CD4-positive, alpha-beta T cell (primary cell): ENCODE measurements around the gene QPCT. TPM values are rescaled to one million over a fixed set of nuclear protein-coding genes. Genes with fewer than 3 reads are reported as not detected.

Experiments used
- ATAC-seq: fragments of 200-7000 bp; cut with Tn5 transposase; one replicate; pipeline ENCODE4 v1.10.0; 2022; ENCODE audit warnings: mild to moderate bottlenecking; ENCODE audit not compliant: poor library complexity
- CTCF ChIA-PET: fragments of 350-600 bp; sonication (Branson Sonifier 250); formaldehyde crosslinking; loops from one replicate; lab custom pipeline; 2021; ENCODE audit warnings: antibody characterized with exemption, inconsistent platforms; lab: Charles Lee
- POLR2A ChIA-PET: fragments of 350-600 bp; sonication (Branson Sonifier 250); formaldehyde crosslinking; loops from one replicate; lab custom pipeline; 2021; ENCODE audit warnings: antibody characterized with exemption, inconsistent platforms; lab: Charles Lee
- DNase-seq, 14 experiments: peaks; one replicate each; pipeline ENCODE4 v3.0.0-alpha.2; 2013 to 2020; ENCODE audit warnings: mixed read lengths in 2 of 14
- H3K27ac ChIP-seq, 2 donors: one replicate each; pipeline versions ENCODE4 v1.5.1 to v1.7.0; 2013; ENCODE audit warnings: low read length in 2 of 2, low read depth in 1 of 2, mild to moderate bottlenecking in 1 of 2
- H3K27me3 ChIP-seq, 2 experiments: 1 replicate in 1 of 2; 2 replicates in 1 of 2; pipeline versions ENCODE4 v1.6.1 to v1.7.0; 2013; ENCODE audit warnings: low read length in 2 of 2, control low read depth in 1 of 2, mild to moderate bottlenecking in 1 of 2, moderate library complexity in 1 of 2; ENCODE audit not compliant: insufficient read depth in 2 of 2, control insufficient read depth in 1 of 2
- H3K36me3 ChIP-seq: one replicate; pipeline ENCODE4 v1.6.1; 2013; ENCODE audit warnings: low read length, control low read depth; ENCODE audit not compliant: insufficient read depth
- H3K4me1 ChIP-seq: one replicate; pipeline ENCODE4 v1.6.1; 2013; ENCODE audit warnings: low read length, control low read depth; ENCODE audit not compliant: insufficient read depth
- H3K4me3 ChIP-seq: one replicate; pipeline ENCODE4 v1.5.1; 2013; ENCODE audit warnings: mild to moderate bottlenecking, low read length, moderate library complexity
- H3K9me3 ChIP-seq, 2 experiments: 1 replicate in 1 of 2; 2 replicates in 1 of 2; pipeline versions ENCODE4 v1.6.1 to v1.7.0; 2013; ENCODE audit warnings: low read length in 2 of 2, mild to moderate bottlenecking in 2 of 2, control low read depth in 1 of 2, moderate library complexity in 1 of 2; ENCODE audit not compliant: control insufficient read depth in 1 of 2, insufficient read depth in 1 of 2
- H3K27ac Mint-ChIP-seq: one replicate; pipeline ENCODE4 v1.8.0; 2020; ENCODE audit warnings: mixed read lengths
- H3K27me3 Mint-ChIP-seq: one replicate; pipeline ENCODE4 v1.8.0; 2021; ENCODE audit warnings: mixed read lengths
- H3K36me3 Mint-ChIP-seq: one replicate; pipeline ENCODE4 v1.8.0; 2021; ENCODE audit warnings: low read depth, mixed read lengths
- H3K4me1 Mint-ChIP-seq: one replicate; pipeline ENCODE4 v1.8.0; 2021; ENCODE audit warnings: low read depth, mixed read lengths
- H3K4me3 Mint-ChIP-seq: one replicate; pipeline ENCODE4 v1.8.0; 2020; ENCODE audit warnings: mild to moderate bottlenecking, mixed read lengths
- H3K9me3 Mint-ChIP-seq: one replicate; pipeline ENCODE4 v1.8.0; 2020; ENCODE audit warnings: mixed read lengths
- CTCF ChIP-seq: fragments of 200-600 bp; IDR thresholded peaks from one replicate; pipeline ENCODE4 v1.8.0; 2022; ENCODE audit warnings: antibody characterized with exemption, mild to moderate bottlenecking
- intact Hi-C, 2 experiments: fragments of 100-400 bp; cut with DNase I in 1 of 2; cut with micrococcal nuclease in 1 of 2; formaldehyde crosslinking; loops; one replicate each; pipeline versions ENCODE4 v1.15.1 to v1.9.0; 2023 to 2025; cut with DNase I, micrococcal nuclease
- total RNA-seq, 174 experiments: library from RNA in 2 of 174; stranded (reverse) in 2 of 174; gene quantifications; one replicate each; pipeline ENCODE4 v1.2.3 and lab custom pipeline; 2021 to 2026

Gene QPCT
- total RNA-seq, 2 experiments from 2014 or later = 0.53 to 0.71 TPM

GRCh38 chr2:37340637-37341036, 3.8 kb upstream of the QPCT start:
- TF ChIP-seq CTCF = no peak
- DNase-seq (no peak), ATAC-seq (no peak)
- Mint-ChIP-seq H3K27me3 (peaks cover 4% of the 10 kb centered on the region), H3K4me3 (no peak overlapping the region), H3K9me3 (no peaks in the 10 kb centered on the region), H3K27ac (no peak overlapping the region), H3K4me1 (peaks cover 19% of the 10 kb centered on the region), H3K36me3 (no peaks in the 10 kb centered on the region)
- peaks cover 14% of the 10 kb centered on the region for H3K4me1 ChIP-seq
- H3K27me3 ChIP-seq = no peaks in the 10 kb centered on the region
- ChIA-PET CTCF (interaction anchor here (1.3 to 1.4 kb wide), 3 partner anchors 10 to 20 kb away, joined by 3 to 5 read pairs (median 5); no protein-coding TSS in a partner anchor), POLR2A (interaction anchor here (0.6 kb wide), 1 partner anchor 31 kb away, joined by 3 read pairs; no protein-coding TSS in a partner anchor)
- H3K4me3 ChIP-seq = no peak overlapping the region
- no peaks in the 10 kb centered on the region for H3K9me3 ChIP-seq
- no peak overlapping the region for H3K27ac ChIP-seq
- intact Hi-C loops = no loop called here
- H3K36me3 ChIP-seq = no peaks in the 10 kb centered on the region

GRCh38 chr2:37342591-37343220, 1.7 kb upstream of the QPCT start:
- H3K4me1 ChIP-seq = peaks cover 14% of the 10 kb centered on the region
- Mint-ChIP-seq H3K9me3 (no peaks in the 10 kb centered on the region), H3K27ac (no peak overlapping the region), H3K27me3 (peaks cover 13% of the 10 kb centered on the region), H3K4me3 (peak overlapping the region; percentile 9), H3K4me1 (peaks cover 23% of the 10 kb centered on the region), H3K36me3 (no peaks in the 10 kb centered on the region)
- ATAC-seq (no peak), DNase-seq (no peak)
- intact Hi-C loops = no loop called here
- H3K9me3 ChIP-seq = no peaks in the 10 kb centered on the region
- no peak overlapping the region for H3K4me3 ChIP-seq
- H3K27me3 ChIP-seq = no peaks in the 10 kb centered on the region
- H3K27ac ChIP-seq = no peak overlapping the region
- TF ChIP-seq CTCF = no peak
- H3K36me3 ChIP-seq = no peaks in the 10 kb centered on the region
- POLR2A ChIA-PET = interaction anchor here (1.3 to 1.7 kb wide), 3 partner anchors 12 to 34 kb away, joined by 3 to 7 read pairs (median 4); partner anchors contain the start of gene PRKD3
- CTCF ChIA-PET = interaction anchor here (1.1 to 1.3 kb wide), 2 partner anchors 12 to 25 kb away, joined by 3 to 4 read pairs; no protein-coding TSS in a partner anchor

DNA sequence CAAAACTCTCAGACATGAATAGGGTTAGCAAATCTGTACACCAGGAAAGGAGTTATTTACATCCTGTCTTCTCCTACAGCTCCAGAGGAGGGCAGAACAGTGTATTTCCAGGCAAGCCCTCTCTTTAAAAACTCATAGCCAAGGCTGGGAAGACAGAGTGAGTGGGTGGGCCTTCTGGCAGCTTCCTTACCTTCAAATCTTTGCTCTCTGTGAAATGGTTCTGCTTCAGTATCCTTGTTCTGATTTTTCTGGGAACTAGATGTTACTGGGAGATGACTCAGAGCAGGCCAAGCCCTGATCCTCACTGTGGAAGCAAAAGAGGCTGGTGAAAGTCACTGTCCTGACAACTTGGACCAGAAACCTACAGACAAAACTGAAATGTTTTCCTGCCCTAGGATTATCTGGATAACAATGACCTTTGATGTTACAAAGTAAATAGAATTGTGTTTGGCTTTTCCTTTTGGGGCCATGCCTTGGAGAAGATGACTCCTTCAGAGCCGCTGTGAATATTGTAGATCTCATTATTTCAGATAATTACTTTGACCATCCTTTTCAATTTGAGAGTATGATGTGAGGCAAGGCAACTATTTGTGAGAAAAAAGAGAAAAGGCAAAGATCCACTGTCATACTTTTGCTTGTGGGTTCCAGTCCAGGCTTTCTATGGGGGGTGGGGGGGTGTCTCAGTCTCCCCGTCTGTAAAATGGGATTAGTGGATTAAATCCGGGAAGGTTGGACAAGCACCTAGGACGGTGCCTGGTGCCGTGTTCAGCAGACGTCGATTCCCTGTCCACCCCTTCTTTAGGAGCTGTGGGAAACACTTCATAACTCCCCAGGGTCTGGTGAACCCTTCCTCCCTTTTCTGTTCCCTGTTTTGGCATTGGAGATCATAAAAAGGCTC, 644 bp upstream of the QPCT start:
- ATAC-seq (no peak), DNase-seq (peak in 1 of 14 experiments; percentile 18)
- CTCF ChIA-PET = interaction anchor here (1.1 kb wide), 1 partner anchor 24 kb away, joined by 3 read pairs; no protein-coding TSS in a partner anchor
- Mint-ChIP-seq H3K36me3 (no peaks in the 10 kb centered on the region), H3K27me3 (peaks cover 15% of the 10 kb centered on the region), H3K27ac (peak overlapping the region; percentile 10), H3K4me3 (peak overlapping the region; percentile 89), H3K9me3 (no peaks in the 10 kb centered on the region), H3K4me1 (peaks cover 23% of the 10 kb centered on the region)
- Histone ChIP-seq H3K36me3 (no peaks in the 10 kb centered on the region), H3K4me3 (peak overlapping the region; percentile 55), H3K4me1 (peaks cover 14% of the 10 kb centered on the region), H3K27me3 (no peaks in the 10 kb centered on the region), H3K9me3 (no peaks in the 10 kb centered on the region), H3K27ac (no peak overlapping the region)
- intact Hi-C loops = no loop called here
- POLR2A ChIA-PET = interaction anchor here (1.0 to 1.7 kb wide), 4 partner anchors 13 to 33 kb away, joined by 3 to 7 read pairs (median 4); no protein-coding TSS in a partner anchor
- no peak for TF ChIP-seq CTCF
